Measurements from ENCODE around the gene PTPN1. TPM values are rescaled to one million over a fixed set of nuclear protein-coding genes. Genes with fewer than 3 reads are reported as not detected.

Gene PTPN1
- total and polyA plus RNA-seq, 2 of the 13 experiments (the other 11 are each of a cell fraction or from before 2014, with no cell fraction given): 17.7 to 37.2 TPM

GRCh38 chr20:50621068-50621665 lies 111.0 kb downstream of the PTPN1 start:
- POLR2A ChIA-PET: no interaction called here
- H3K4me1 ChIP-seq (ENCODE audit: insufficient read depth, low read length): peaks cover 33% of the 10 kb centered on the region
- no peak for TF ChIP-seq EED (CRISPR knock-in tag; IDR thresholded peaks at IDR 0.05)
- TF ChIP-seq ZNF703 (CRISPR knock-in tag; IDR thresholded peaks at IDR 0.05; ENCODE audit: borderline replicate concordance): no peak
- no peak for TF ChIP-seq ZNF33A (CRISPR knock-in tag; IDR thresholded peaks at IDR 0.05; ENCODE audit: borderline replicate concordance)
- TF ChIP-seq ZFP90 (CRISPR knock-in tag; IDR thresholded peaks at IDR 0.05; ENCODE audit: borderline replicate concordance): peak; percentile 100
- TF ChIP-seq AHR (CRISPR knock-in tag; IDR thresholded peaks at IDR 0.05): no peak
- no peaks in the 10 kb centered on the region for H4K20me1 ChIP-seq (ENCODE audit: insufficient read depth, low read length)
- ATAC-seq (no peak), DNase-seq (ENCODE audit: low spot score) (no peak), FAIRE-seq (no peak)
- intact Hi-C loops (cut with micrococcal nuclease; ENCODE audit: unreplicated experiment) (no loop called here), in situ Hi-C loops (cut with HindIII; ENCODE audit: extremely low pct_ligation_motif_present, low pct_unique_long_range_greater_than_20kb) (no loop called here)
- no peaks in the 10 kb centered on the region for H3K36me3 ChIP-seq (replicated peaks in 1 of 2; ENCODE audit: control insufficient read depth in 1 of 2, insufficient read depth in 2 of 2, low read length in 2 of 2)
- H3K9ac ChIP-seq (ENCODE audit: insufficient read depth, low read depth, low read length): no peak overlapping the region
- CTCF ChIA-PET (ENCODE audit: low intra/inter-chr PET ratio, low total read pairs): no interaction called here
- BruUV-seq (replicated peaks): no TSS peak
- 27% methylated on average over 4 of the region's 4 CpGs for WGBS (ENCODE audit: low lambda C conversion rate)
- no peak overlapping the region for H3K27ac ChIP-seq (ENCODE audit: extremely low read length, insufficient read depth, low read length)
- H3K9me3 ChIP-seq (ENCODE audit: low read length): peaks cover 7% of the 10 kb centered on the region
- no peak overlapping the region for H3K4me2 ChIP-seq (ENCODE audit: low read depth, low read length)
- no peaks in the 10 kb centered on the region for H3K79me2 ChIP-seq (ENCODE audit: insufficient read depth, low read length)
- H3K4me3 ChIP-seq (replicated peaks in 1 of 3; ENCODE audit: insufficient read depth in 1 of 3, low read depth in 2 of 3, low read length in 3 of 3): no peak overlapping the region
- H3K27me3 ChIP-seq (ENCODE audit: control insufficient read depth in 1 of 2, insufficient read depth in 2 of 2, low read length in 2 of 2): no peaks in the 10 kb centered on the region; a peak in 2 of 5 replicates
- H2AFZ ChIP-seq (ENCODE audit: low read length): no peak overlapping the region

GRCh38 chr20:50624351-50625016 lies 114.3 kb downstream of the PTPN1 start:
- Histone ChIP-seq H2AFZ (ENCODE audit: low read length) (no peak overlapping the region), H3K79me2 (ENCODE audit: insufficient read depth, low read length) (no peaks in the 10 kb centered on the region), H4K20me1 (ENCODE audit: insufficient read depth, low read length) (no peaks in the 10 kb centered on the region), H3K4me3 (replicated peaks in 1 of 3; ENCODE audit: insufficient read depth in 1 of 3, low read depth in 2 of 3, low read length in 3 of 3) (peak overlapping the region in 2 of 3 experiments; percentile 2 to 38; a peak in 3 of 6 replicates), H3K9ac (ENCODE audit: insufficient read depth, low read depth, low read length) (no peak overlapping the region), H3K4me2 (ENCODE audit: low read depth, low read length) (peak overlapping the region; percentile 53), H3K27ac (ENCODE audit: extremely low read length, insufficient read depth, low read length) (no peak overlapping the region), H3K36me3 (replicated peaks in 1 of 2; ENCODE audit: control insufficient read depth in 1 of 2, insufficient read depth in 2 of 2, low read length in 2 of 2) (no peaks in the 10 kb centered on the region), H3K4me1 (ENCODE audit: insufficient read depth, low read length) (peaks cover 51% of the 10 kb centered on the region), H3K9me3 (ENCODE audit: low read length) (peaks cover 7% of the 10 kb centered on the region), H3K27me3 (ENCODE audit: control insufficient read depth in 1 of 2, insufficient read depth in 2 of 2, low read length in 2 of 2) (peaks cover 0 to 19% of the 10 kb centered on the region in 2 experiments; a peak in 3 of 5 replicates)
- intact Hi-C loops (cut with micrococcal nuclease; ENCODE audit: unreplicated experiment): no loop called here
- peak; percentile 30 for FAIRE-seq
- in situ Hi-C loops (cut with HindIII; ENCODE audit: extremely low pct_ligation_motif_present, low pct_unique_long_range_greater_than_20kb): loop anchor here (25.0 kb wide), 1 partner anchor 113 kb away; the partner anchor contains the start of gene PARD6B
- BruUV-seq (replicated peaks): no TSS peak
- POLR2A ChIA-PET: interaction anchor here (1.8 kb wide), 1 partner anchor 120 kb away, joined by 6 read pairs; no protein-coding TSS in a partner anchor
- WGBS (ENCODE audit: low lambda C conversion rate): 13% methylated on average over 16 of the region's 18 CpGs
- peak; percentile 80 for DNase-seq (ENCODE audit: low spot score)
- CTCF ChIA-PET (ENCODE audit: low intra/inter-chr PET ratio, low total read pairs): interaction anchor here (2.2 kb wide), 1 partner anchor 12 kb away, joined by 13 read pairs; no protein-coding TSS in a partner anchor
- peak; percentile 49 for ATAC-seq
- TF ChIP-seq ZBTB1 (CRISPR knock-in tag; IDR thresholded peaks at IDR 0.05; ENCODE audit: borderline replicate concordance) (no peak), FOXA3 (CRISPR knock-in tag; IDR thresholded peaks at IDR 0.05) (peak; percentile 50; the same call in 1 of the 2 replicates), MAFG (CRISPR knock-in tag; IDR thresholded peaks at IDR 0.05) (0 out of 2 replicates have a peak, but pooled peaks have one; percentile 2), ZNF589 (CRISPR knock-in tag; conservative IDR thresholded peaks at IDR 0.05) (peak; percentile 52; the same call in 1 of the 2 replicates)
